HCT116 (cell line): Measurements from ENCODE around the gene FBXL17. TPM values are rescaled to one million over a fixed set of nuclear protein-coding genes. Genes with fewer than 3 reads are reported as not detected.
A peak's percentile ranks its signal among the peaks of the same experiment; 100 is the strongest.

Experiments
- ATAC-seq: fragments of 200-7000 bp; cut with Tn5 transposase; 2 replicates; pipeline ENCODE4 v1.9.1; 2020; ENCODE audit warnings: mild to moderate bottlenecking, moderate library complexity
- Bru-seq: library from RNA; stranded (reverse); fragments of 400-500 nt; gene quantifications from one replicate; lab custom pipeline; 2021; lab: Mats Ljungman, UMichigan
- BruChase-seq, 2 experiments: library from RNA; stranded (reverse); fragments of 400-500 nt; gene quantifications; one replicate each; lab custom pipeline; 2021; lab: Mats Ljungman, UMichigan
- BruUV-seq: library from RNA; stranded (reverse); fragments of 400-500 nt; replicated peaks from 2 replicates; lab custom pipeline; 2021; lab: Mats Ljungman, UMichigan
- CTCF ChIA-PET: fragments of 300-600 bp; sonication (Branson Sonifier 250); formaldehyde crosslinking; loops from one replicate; lab custom pipeline; 2021; ENCODE audit warnings: antibody characterized with exemption; lab: Charles Lee
- POLR2A ChIA-PET: fragments of 300-600, 350-600 bp; sonication (Branson Sonifier 250); formaldehyde crosslinking; loops from one replicate; lab custom pipeline; 2021; ENCODE audit warnings: antibody characterized with exemption; lab: Charles Lee
- RAD21 ChIA-PET, 2 experiments: fragments of 300-600 bp; sonication (Branson Sonifier 250); formaldehyde crosslinking; loops; one replicate each; lab custom pipeline; 2023; ENCODE audit warnings: low total read pairs in 2 of 2; ENCODE audit not compliant: uncharacterized antibody in 2 of 2, unreplicated experiment in 2 of 2, low non-redundant PET in 1 of 2; lab: Charles Lee
- DNase-seq: peaks from one replicate; pipeline ENCODE4 v3.0.0-alpha.2; 2010; ENCODE audit warnings: low read depth, low spot score
- H2AFZ ChIP-seq: fragments of 200-600 bp; shearing (Covaris generic), sonication (generic); 2 replicates; pipeline ENCODE4 v1.6.1; 2017; ENCODE audit warnings: low read depth, mixed run types, mixed read lengths, antibody characterized with exemption, low read length; ENCODE audit not compliant: poor library complexity, severe bottlenecking
- H3K27ac ChIP-seq: 2 replicates; pipeline ENCODE4 v1.5.1; 2012; ENCODE audit warnings: low read depth, low read length
- H3K27me3 ChIP-seq: fragments of 200-600 bp; sonication (generic); 2 replicates; pipeline ENCODE4 v1.6.1; 2016; ENCODE audit warnings: mixed run types, low read length, mixed read lengths; ENCODE audit not compliant: insufficient read depth
- H3K36me3 ChIP-seq, 2 experiments: fragments of 200-500 bp in 1 of 2; fragments of 200-600 bp in 1 of 2; sonication (Bioruptor generic) in 1 of 2; sonication (generic) in 1 of 2; 2 replicates each; pipeline versions ENCODE4 v1.5.1 to v1.6.1; 2014 to 2016; ENCODE audit warnings: low read length in 2 of 2, inconsistent platforms in 1 of 2, mixed read lengths in 1 of 2, mixed run types in 1 of 2; ENCODE audit not compliant: insufficient read depth in 2 of 2, control insufficient read depth in 1 of 2
- H3K4me1 ChIP-seq, 2 experiments: fragments of 200-600 bp in 1 of 2; sonication (generic) in 1 of 2; 2 replicates each; pipeline versions ENCODE4 v1.5.1 to v1.6.1; 2012 to 2017; ENCODE audit warnings: low read length in 2 of 2, inconsistent platforms in 1 of 2, mild to moderate bottlenecking in 1 of 2, mixed read lengths in 1 of 2, mixed run types in 1 of 2, moderate library complexity in 1 of 2; ENCODE audit not compliant: insufficient read depth in 2 of 2, control insufficient read depth in 1 of 2
- H3K4me2 ChIP-seq: fragments of 200-600 bp; sonication (generic); 2 replicates; pipeline ENCODE4 v1.6.1; 2017; ENCODE audit warnings: mixed run types, low read length, mixed read lengths
- H3K4me3 ChIP-seq, 2 experiments: fragments of 200-600 bp in 1 of 2; sonication (generic) in 1 of 2; replicated peaks in 1 of 2; 2 replicates each; pipeline ENCODE4 v1.5.1; 2011 to 2016; ENCODE audit warnings: low read length in 2 of 2, control low read depth in 1 of 2, low read depth in 1 of 2, mild to moderate bottlenecking in 1 of 2, mixed read lengths in 1 of 2, mixed run types in 1 of 2
- H3K79me2 ChIP-seq: fragments of 200-600 bp; sonication (generic); 2 replicates; pipeline ENCODE4 v1.6.1; 2017; ENCODE audit warnings: mild to moderate bottlenecking, mixed run types, low read length, moderate library complexity, mixed read lengths; ENCODE audit not compliant: insufficient read depth
- H3K9ac ChIP-seq: fragments of 200-600 bp; sonication (generic); 2 replicates; pipeline ENCODE4 v1.6.1; 2016; ENCODE audit warnings: low read length, mixed read lengths
- H3K9me2 ChIP-seq: fragments of 200-600 bp; sonication (generic), shearing (Covaris generic); 2 replicates; pipeline ENCODE4 v1.6.1; 2017; ENCODE audit warnings: mixed run types, mild to moderate bottlenecking, moderate library complexity; ENCODE audit not compliant: insufficient read depth
- H3K9me3 ChIP-seq, 2 experiments: fragments of 200-500 bp in 1 of 2; fragments of 200-600 bp in 1 of 2; sonication (Bioruptor generic) in 1 of 2; sonication (generic) in 1 of 2; 2 replicates each; pipeline ENCODE4 v1.6.1; 2014 to 2017; ENCODE audit warnings: low read length in 2 of 2, mixed read lengths in 2 of 2, inconsistent platforms in 1 of 2, low read depth in 1 of 2, mild to moderate bottlenecking in 1 of 2, mixed run types in 1 of 2, moderate library complexity in 1 of 2; ENCODE audit not compliant: control insufficient read depth in 1 of 2, insufficient read depth in 1 of 2
- H4K20me1 ChIP-seq: fragments of 200-600 bp; sonication (generic), shearing (Covaris generic); 2 replicates; pipeline ENCODE4 v1.6.1; 2017; ENCODE audit warnings: mixed run types, mild to moderate bottlenecking, moderate library complexity; ENCODE audit not compliant: insufficient read depth
- CBX3 ChIP-seq: IDR thresholded peaks from 2 replicates; pipeline ENCODE4 v1.6.1; 2012; ENCODE audit warnings: low read depth
- CEBPB ChIP-seq: IDR thresholded peaks from 2 replicates; pipeline ENCODE4 v1.6.1; 2012; ENCODE audit warnings: low read depth
- CTCF ChIP-seq, 3 experiments: fragments of 200-600 bp in 1 of 3; sonication (generic) in 1 of 3; IDR thresholded peaks in 2 of 3; conservative IDR thresholded peaks in 1 of 3; 2 replicates each; pipeline ENCODE4 v1.5.1; 2012 to 2017; ENCODE audit warnings: low read depth in 2 of 3, low read length in 2 of 3, antibody characterized with exemption in 1 of 3, borderline replicate concordance in 1 of 3, control low read depth in 1 of 3, mild to moderate bottlenecking in 1 of 3, mixed read lengths in 1 of 3, mixed run types in 1 of 3, moderate library complexity in 1 of 3; ENCODE audit not compliant: insufficient read depth in 1 of 3
- EGR1 ChIP-seq: IDR thresholded peaks from 2 replicates; pipeline ENCODE4 v1.6.1; 2012; ENCODE audit warnings: low read depth
- ELF1 ChIP-seq: IDR thresholded peaks from 2 replicates; pipeline ENCODE4 v1.6.1; 2012; ENCODE audit warnings: low read depth, borderline replicate concordance
- EZH2 ChIP-seq: fragments of 200-600 bp; sonication (generic); IDR thresholded peaks from 2 replicates; pipeline ENCODE4 v1.6.1; 2017; ENCODE audit warnings: antibody characterized with exemption, mixed run types
- EZH2phosphoT487 ChIP-seq: fragments of 200-600 bp; IDR thresholded peaks from 2 replicates; pipeline ENCODE4 v1.6.1; 2018; ENCODE audit warnings: antibody characterized with exemption, borderline replicate concordance
- FOSL1 ChIP-seq: IDR thresholded peaks from 2 replicates; pipeline ENCODE4 v1.6.1; 2012; ENCODE audit warnings: low read depth
- JUND ChIP-seq: IDR thresholded peaks from 2 replicates; pipeline ENCODE4 v1.6.1; 2012
- MAX ChIP-seq: IDR thresholded peaks from 2 replicates; pipeline ENCODE4 v1.6.1; 2012
- POLR2A ChIP-seq: IDR thresholded peaks from 2 replicates; pipeline ENCODE4 v1.7.0; 2011; ENCODE audit warnings: borderline replicate concordance; ENCODE audit not compliant: insufficient read depth, insufficient read length; ENCODE audit errors: extremely low read depth
- POLR2AphosphoS5 ChIP-seq: IDR thresholded peaks from 2 replicates; pipeline ENCODE4 v1.6.1; 2011; ENCODE audit warnings: mild to moderate bottlenecking, low read depth, low read length, moderate library complexity
- RAD21 ChIP-seq: IDR thresholded peaks from 2 replicates; pipeline ENCODE4 v1.6.1; 2012; ENCODE audit warnings: low read depth, mild to moderate bottlenecking
- SIN3A ChIP-seq: IDR thresholded peaks from 2 replicates; pipeline ENCODE4 v1.6.1; 2012; ENCODE audit warnings: low read depth
- SP1 ChIP-seq: IDR thresholded peaks from 2 replicates; pipeline ENCODE4 v1.6.1; 2012; ENCODE audit warnings: low read depth
- SRF ChIP-seq: IDR thresholded peaks from 2 replicates; pipeline ENCODE4 v1.6.1; 2012; ENCODE audit warnings: low read depth
- TCF7L2 ChIP-seq: IDR thresholded peaks from 2 replicates; pipeline ENCODE4 v1.7.0; 2011; ENCODE audit warnings: borderline replicate concordance, inconsistent platforms; ENCODE audit not compliant: insufficient read depth, insufficient read length; ENCODE audit errors: extremely low read depth
- YY1 ChIP-seq: IDR thresholded peaks from 2 replicates; pipeline ENCODE4 v1.6.1; 2011; ENCODE audit warnings: low read length, low read depth, moderate library complexity, mild to moderate bottlenecking; ENCODE audit not compliant: insufficient replicate concordance; ENCODE audit errors: extremely low read depth
- ZBTB33 ChIP-seq: IDR thresholded peaks from 2 replicates; pipeline ENCODE4 v1.6.1; 2011; ENCODE audit warnings: mild to moderate bottlenecking, low read length, moderate library complexity; ENCODE audit not compliant: insufficient replicate concordance; ENCODE audit errors: extremely low read depth
- ZFX ChIP-seq: fragments of 450-650 bp; IDR thresholded peaks from 2 replicates; pipeline ENCODE4 v1.6.1; 2017
- ZNF274 ChIP-seq: fragments of 200-500 bp; sonication (Bioruptor generic); IDR thresholded peaks from 2 replicates; pipeline ENCODE4 v1.6.1; 2014; ENCODE audit warnings: mild to moderate bottlenecking, low read depth, low read length, inconsistent platforms
- intact Hi-C: fragments of 100-400 bp; cut with micrococcal nuclease; formaldehyde crosslinking; loops from 2 replicates; pipeline ENCODE4 v1.10.0; 2022
- long read RNA-seq: library from polyadenylated mRNA; unstranded; transcript quantifications from one replicate; pipeline ENCODE4 v2.0.0, GENCODE V29; 2021; ENCODE audit not compliant: unreplicated experiment
- polyA plus RNA-seq: library from polyadenylated mRNA; unstranded; fragments of >200 nt; gene quantifications from 2 replicates; pipeline ENCODE4 v1.2.1, GENCODE V29; 2012; ENCODE audit warnings: missing spikeins
- total RNA-seq: library from RNA; stranded (reverse); gene quantifications from one replicate; pipeline ENCODE4 v1.2.1, GENCODE V29; 2021; ENCODE audit not compliant: unreplicated experiment

Gene FBXL17
- 9.4 TPM for total RNA-seq
- polyA plus RNA-seq, result 6.3 and 7.0 TPM in 2 replicates
- Bru-seq, nascent RNA, result percentile 65 among the genes with signal in this experiment
- percentile 63 among the genes with signal in this experiment for BruChase-seq, experiment 1, labeled RNA remaining after a 6-hour chase
- percentile 63 among the genes with signal in this experiment for BruChase-seq, experiment 2, labeled RNA remaining after a 2-hour chase
- long read RNA-seq, full-length matches to known transcripts, result 3 of 13 reads
- long read RNA-seq, partial matches to known transcripts, result 0 of 13 reads
- long read RNA-seq, other reads (novel, unspliced or antisense), result 10 of 13 reads

GRCh38 chr5:108381954-108382783 lies at the start of gene FBXL17:
Gene FBXL17, minus strand, starts transcription at chr5:108382098.
- H3K79me2 ChIP-seq, result 0 out of 2 replicates have a peak, but pooled peaks cover 3% of the 10 kb centered on the region
- DNase-seq (peak; percentile 93), ATAC-seq (peak; percentile 78)
- no TSS peak for BruUV-seq
- peaks cover 7 to 19% of the 10 kb centered on the region in 2 experiments for H3K4me1 ChIP-seq
- H4K20me1 ChIP-seq, result no peaks in the 10 kb centered on the region
- H3K9ac ChIP-seq, result peak within 1 kb of the TSS; percentile 82
- no peaks in the 10 kb centered on the region for H3K36me3 ChIP-seq
- peak within 1 kb of the TSS; percentile 80 for H3K4me2 ChIP-seq
- H3K9me2 ChIP-seq, result no peaks in the 10 kb centered on the region
- H3K4me3 ChIP-seq, result peak within 1 kb of the TSS; percentile 72 to 74
- H2AFZ ChIP-seq, result peak within 1 kb of the TSS; percentile 71
- intact Hi-C loops, result no loop called here
- H3K9me3 ChIP-seq, result no peaks in the 10 kb centered on the region
- POLR2A ChIA-PET, result interaction anchor here (1.3 kb wide), 1 partner anchor 9 kb away, joined by 6 read pairs; no protein-coding TSS in a partner anchor
- H3K27ac ChIP-seq, result peak within 1 kb of the TSS; percentile 95
- CTCF ChIA-PET, result interaction anchor here (1.1 kb wide), 1 partner anchor 9 kb away, joined by 3 read pairs; no protein-coding TSS in a partner anchor
- H3K27me3 ChIP-seq, result no peaks in the 10 kb centered on the region
- RAD21 ChIA-PET, result no interaction called here
- TF ChIP-seq FOSL1 (no peak; the same call in 1 of the 2 replicates), EZH2phosphoT487 (no peak), MAX (peak; percentile 91), SIN3A (peak; percentile 44; the same call in 1 of the 2 replicates), CBX3 (no peak), CEBPB (no peak), RAD21 (no peak), CTCF (IDR thresholded peaks at IDR 0.05 in 2 of 3, conservative IDR thresholded peaks at IDR 0.05 in 1 of 3; ENCODE audit: borderline replicate concordance in 1 of 3, insufficient read depth in 1 of 3, low read depth in 2 of 3, low read length in 2 of 3) (no peak), TCF7L2 (peak; percentile 36), SRF (no peak), YY1 (peak; percentile 47), EZH2 (no peak), JUND (peak; percentile 40), EGR1 (no peak), ZFX (no peak), SP1 (peak; percentile 44), ZNF274 (no peak), POLR2A (peak; percentile 57), POLR2AphosphoS5 (peak; percentile 82), ELF1 (no peak; the same call in 1 of the 2 replicates), ZBTB33 (no peak)
